Measurements from ENCODE around the gene PEPD.

GRCh38 chr19:33521480-33522370 lies at the start of gene PEPD:
- TF ChIP-seq, protein P1, sequence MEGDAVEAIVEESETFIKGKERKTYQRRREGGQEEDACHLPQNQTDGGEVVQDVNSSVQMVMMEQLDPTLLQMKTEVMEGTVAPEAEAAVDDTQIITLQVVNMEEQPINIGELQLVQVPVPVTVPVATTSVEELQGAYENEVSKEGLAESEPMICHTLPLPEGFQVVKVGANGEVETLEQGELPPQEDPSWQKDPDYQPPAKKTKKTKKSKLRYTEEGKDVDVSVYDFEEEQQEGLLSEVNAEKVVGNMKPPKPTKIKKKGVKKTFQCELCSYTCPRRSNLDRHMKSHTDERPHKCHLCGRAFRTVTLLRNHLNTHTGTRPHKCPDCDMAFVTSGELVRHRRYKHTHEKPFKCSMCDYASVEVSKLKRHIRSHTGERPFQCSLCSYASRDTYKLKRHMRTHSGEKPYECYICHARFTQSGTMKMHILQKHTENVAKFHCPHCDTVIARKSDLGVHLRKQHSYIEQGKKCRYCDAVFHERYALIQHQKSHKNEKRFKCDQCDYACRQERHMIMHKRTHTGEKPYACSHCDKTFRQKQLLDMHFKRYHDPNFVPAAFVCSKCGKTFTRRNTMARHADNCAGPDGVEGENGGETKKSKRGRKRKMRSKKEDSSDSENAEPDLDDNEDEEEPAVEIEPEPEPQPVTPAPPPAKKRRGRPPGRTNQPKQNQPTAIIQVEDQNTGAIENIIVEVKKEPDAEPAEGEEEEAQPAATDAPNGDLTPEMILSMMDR (IDR thresholded peaks at IDR 0.05), result no peak
- TF ChIP-seq POLR2A (IDR thresholded peaks at IDR 0.05), result peak; percentile 68 to 83

All from Peyer's patch (tissue), 4 donors.